ENCODE measurements around the gene DNAH17. TPM values are rescaled to one million over a fixed set of nuclear protein-coding genes. Genes with fewer than 3 reads are reported as not detected.

The DNAH17 gene
- total RNA-seq, 1 donor from 2014 or later, result under 0.01 TPM

DNA sequence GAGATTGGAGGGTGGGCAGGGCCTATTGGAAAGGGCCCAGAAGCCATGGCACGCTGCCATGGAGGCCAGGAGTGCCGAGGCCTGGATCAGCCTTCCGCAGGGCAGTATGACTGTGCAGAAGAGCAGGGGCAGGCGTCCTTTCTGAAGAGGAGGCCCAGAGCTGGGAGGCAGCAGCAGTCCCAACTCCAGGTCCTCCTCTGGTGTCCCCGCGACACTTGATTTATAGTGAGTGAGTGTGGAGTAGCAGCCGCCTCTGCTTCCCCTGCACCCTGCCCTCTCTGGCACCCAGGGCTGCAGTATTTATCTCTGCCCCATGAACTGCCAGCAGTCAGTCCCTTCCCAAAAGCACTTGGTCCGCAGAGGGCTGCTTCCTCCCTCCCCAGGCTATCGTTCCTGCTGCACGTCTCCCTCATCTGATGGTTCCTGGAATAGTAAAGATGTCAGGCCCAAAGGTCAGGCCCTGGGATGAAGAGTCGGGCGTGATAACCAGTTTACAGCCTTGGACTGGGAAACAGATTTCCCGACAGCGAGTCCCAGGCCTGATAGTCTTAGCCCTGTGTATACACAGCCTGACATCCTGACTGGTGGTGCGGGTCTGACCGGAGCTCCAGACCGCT lies 165.8 kb downstream of the DNAH17 start:
- DNase-seq, result no peak

DNA sequence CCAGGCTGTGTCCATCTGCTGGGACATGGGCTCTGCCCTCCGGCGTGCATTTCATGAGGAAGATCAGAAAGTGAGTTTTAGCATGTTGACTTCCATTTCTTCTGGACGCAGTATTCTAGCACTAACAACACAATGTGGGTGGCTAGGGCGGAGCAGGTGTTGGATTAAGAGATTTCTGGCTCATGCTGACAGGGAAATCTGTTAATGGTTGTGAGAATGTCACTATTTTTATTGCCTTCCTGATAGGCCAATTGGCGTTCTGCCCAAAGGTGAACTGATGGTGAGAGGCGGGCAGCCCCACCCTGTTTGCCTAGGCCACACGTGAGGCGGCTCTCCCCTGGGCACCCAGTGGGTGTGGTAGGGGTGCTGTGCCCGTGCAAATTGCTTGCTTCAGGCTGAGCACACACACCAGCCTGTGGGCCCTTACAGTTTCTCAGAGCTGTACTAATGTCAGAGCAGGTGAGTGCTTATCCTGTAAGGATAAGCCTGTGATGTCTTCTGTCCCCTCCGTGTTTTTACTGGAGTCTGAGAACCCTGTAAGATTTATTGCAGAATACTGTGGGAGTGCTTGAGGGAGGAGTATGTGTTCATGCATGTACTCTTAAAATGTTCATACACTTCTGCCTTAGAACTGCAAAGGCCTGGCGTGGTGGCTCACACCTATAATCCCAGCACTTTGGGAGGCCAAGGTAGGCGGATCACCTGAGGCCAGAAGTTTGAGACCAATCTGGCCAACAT lies 167.8 kb downstream of the DNAH17 start:
- no peak for DNase-seq

DNA sequence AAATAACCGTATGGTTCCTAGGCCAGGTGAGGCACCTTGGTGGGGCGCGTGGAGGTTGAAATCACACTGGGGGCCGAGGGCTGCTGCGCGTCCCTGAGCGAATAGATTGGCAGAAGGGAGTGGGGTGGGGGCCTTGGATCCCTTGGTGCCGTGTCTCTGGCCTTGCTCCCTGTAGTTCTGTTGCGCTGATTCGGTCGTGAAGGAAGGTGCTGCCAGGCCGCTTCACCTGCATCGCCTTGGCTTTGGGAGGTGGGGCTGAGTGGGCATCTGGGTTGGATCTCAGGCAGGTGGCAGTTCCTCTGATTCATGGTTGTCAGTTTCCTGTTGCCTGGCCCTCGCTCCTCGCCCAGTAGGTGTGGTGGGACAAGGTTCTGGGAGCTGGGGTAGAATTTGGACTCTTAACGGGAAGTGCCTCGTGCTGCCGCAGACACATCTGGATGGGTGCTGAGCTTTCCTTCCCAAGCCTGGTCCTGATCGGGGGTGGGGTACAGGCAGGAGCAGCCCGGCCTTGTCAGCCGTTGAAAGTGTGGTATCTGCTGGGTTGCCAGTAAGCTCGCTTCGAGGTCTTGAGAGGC lies 168.6 kb downstream of the DNAH17 start:
- DNase-seq, result no peak

DNA sequence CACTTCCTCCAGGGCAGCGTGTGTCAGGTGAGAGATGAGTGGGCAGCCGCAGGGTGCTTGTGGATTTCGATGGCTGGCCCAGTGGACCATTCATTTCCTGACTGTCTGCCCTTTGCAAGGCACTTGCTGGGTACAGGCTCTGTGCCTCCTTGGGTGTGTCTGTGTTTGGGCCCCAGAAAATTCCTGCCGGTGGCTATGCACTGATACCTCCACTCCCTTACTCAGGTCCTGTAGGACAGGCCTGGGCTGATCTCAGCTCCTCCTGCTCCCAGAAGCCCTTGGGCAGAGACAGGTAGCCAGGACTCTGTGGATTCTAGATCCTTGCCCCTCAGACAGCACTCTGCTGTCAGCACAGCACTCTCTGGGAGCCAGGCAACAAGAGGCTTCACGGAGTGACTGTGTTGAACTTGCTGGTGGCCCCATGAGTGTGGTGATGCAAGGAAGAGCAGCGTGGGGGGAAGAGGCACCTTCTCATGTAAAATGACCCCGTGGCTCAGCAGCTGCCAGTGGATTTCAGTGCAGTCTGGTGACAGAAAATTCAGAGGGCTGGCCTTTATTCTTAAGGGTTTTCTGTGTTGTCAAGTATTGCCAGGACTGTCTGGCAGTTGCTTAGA lies 169.7 kb downstream of the DNAH17 start:
- no peak for DNase-seq

DNA sequence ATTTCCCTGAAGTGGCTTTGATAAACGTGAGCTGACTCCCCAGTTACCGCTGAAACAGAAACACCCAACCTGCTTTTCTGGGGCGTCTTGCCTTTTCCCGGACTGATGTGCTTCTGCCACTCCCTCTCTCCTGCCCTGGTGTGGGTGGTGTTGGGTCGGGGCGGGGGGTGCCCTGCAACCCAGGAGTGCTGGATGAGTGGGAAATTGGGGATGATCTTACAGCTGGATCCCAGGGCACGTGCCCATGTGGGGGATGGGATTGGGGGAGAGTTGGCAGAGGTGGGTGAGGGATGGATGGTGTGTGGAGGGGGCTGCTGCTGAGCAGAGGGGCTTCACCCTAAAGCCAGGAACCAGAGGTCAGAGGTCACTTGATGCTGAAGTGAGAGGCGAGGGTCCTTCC lies 170.3 kb downstream of the DNAH17 start:
- no peak for DNase-seq

DNA sequence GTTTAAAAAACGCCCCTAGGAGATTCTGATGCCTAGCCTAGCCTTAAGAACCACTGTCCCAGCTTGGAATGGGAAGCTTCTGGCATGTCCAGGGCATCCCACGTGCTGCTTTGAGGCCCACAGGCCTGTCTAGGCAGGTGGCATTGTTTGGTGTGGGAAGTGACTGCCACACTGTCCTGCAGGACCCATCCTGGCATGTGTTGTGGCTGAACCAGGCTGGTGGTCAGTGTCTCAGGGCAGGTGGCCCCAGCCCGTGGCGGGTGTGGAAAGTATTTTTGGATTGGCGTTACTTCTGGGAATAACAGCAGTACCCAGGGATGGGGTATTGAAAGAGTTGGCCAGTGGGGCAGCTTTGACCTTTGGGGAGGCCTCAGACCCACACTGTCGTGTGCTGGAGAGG lies 170.8 kb downstream of the DNAH17 start:
- no peak for DNase-seq

DNA sequence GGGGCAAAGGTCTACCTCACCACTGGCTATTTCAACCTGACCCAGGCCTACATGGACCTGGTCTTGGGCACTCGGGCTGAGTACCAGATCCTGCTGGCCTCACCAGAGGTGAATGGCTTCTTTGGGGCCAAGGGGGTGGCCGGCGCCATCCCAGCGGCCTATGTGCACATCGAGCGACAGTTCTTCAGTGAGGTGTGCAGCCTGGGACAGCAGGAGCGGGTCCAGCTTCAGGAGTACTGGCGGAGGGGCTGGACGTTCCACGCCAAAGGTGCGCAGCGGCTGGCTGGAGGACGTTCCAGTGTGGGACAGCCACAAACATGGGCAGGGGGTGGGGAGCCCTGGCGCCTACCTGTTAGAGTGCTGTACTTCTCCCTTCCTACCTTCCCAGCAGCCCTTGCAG lies 173.4 kb downstream of the DNAH17 start:
- DNase-seq, result no peak

DNA sequence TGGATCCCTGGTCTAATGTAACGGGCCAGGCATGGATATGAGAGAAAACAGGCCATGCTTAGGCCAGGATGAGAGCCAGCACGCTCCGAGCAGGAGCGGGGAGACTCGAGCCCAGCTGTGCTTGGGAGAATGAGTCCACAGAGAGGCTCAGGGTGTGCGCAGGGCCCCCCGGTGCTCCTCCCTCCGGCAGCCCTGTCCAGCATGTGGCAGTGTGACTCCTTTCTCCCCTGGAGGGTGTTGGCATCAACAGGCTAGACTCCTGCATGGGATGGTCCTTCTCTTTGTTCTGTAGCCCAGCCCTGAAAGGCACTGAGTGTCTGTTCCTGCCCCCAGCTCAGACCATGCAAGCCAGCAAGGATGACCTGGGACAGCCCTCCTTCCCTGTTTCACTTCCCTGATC lies 175.3 kb downstream of the DNAH17 start:
- DNase-seq, result no peak

DNA sequence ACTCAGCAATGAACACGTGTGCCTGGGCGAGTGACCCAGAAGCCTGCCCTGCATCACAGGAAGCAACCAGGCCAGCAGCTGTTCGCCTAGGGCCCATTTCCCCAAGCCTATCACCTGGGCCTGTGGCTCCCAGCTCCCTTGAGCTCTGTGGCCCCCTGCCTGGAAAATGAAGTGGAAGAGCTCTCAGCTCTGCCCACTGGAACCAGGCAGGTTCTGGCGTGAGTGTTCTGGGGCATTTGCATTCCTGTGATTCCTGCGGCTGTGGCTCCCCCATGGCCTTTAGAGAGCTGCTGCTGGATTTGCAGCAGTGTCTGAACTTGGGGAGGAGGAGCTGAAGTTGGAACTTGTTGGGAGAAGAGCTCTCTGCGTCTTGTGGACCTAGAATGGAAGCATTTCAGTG lies 175.9 kb downstream of the DNAH17 start:
- DNase-seq, result no peak

DNA sequence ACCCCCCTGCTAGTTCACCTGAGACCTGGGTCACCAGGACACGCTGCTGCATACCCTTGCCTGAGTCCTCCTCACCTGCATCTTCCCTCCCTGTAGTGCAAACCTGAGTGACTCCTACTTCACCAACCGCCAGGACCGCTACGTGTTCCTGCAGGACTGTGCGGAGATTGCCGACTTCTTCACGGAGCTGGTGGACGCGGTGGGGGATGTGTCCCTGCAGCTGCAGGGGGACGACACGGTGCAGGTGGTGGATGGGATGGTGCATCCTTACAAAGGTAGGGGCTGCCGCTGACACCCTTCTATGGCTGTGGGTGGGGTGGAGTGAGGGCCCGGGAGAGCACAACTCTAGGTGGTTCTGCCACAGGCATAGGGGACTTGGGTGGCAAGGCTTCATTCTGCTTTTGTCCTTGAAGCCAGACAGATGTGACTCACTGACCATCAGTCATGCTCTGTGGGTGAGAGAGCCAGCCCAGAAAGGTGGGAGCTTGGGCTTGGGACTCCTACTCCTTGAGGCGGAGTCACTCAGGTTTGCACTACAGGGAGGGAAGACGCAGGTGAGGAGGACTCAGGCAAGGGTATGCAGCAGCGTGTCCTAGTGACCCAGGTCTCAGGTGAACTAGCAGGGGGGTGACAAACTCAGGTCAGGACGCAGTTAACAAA lies 176.5 kb downstream of the DNAH17 start:
- DNase-seq, result no peak

DNA sequence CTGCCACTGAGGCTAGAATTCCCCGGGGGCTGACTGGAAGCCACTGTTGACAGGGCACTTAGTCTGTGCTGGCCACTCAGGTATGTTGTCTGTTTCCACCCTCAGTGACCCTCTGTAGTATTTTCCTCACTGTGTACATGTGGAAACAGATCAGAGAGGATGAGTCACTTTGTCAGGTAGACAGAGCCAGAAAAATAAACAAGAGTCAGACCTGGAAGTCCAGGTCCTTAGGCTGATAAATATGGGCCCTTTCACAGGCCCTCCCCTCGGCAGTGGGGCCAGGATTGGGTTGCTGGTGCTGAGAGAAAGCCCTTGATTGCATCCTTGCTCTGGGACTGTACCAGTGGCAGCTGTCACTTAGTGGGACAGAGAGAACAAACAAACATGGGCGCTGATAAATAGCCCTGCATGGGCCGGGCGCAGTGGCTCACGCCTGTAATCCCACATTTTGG lies 177.5 kb downstream of the DNAH17 start:
- no peak for DNase-seq

DNA sequence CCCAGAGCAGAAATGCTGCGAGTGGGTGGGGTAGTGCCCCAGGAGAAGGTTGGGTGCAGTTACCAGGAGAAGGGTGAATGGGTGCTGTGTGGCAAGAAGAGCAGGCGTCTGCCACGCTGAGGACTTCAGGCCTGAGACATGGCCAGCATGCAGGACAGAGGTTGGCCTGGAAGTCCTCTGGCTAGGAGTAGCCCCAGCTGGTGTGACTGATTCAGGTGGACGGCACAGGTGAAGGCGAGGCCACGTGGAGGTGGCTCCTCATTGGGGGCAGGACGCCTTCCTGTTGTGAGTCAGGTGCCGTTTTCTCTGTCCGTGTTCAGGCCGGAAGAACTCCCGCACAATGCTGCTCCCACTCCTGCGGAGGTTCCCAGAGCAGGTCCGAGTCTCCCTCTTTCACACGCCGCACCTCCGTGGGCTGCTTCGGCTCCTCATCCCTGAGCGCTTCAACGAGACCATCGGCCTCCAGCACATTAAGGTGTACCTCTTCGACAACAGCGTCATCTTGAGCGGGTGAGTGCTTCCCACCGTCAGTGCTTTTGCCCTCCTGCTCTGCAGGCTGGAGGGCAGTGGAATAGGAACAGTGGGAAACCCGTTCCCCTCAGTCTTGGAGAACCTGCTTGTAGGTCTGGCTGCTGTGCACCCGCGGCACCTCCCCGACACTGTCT lies 178.0 kb downstream of the DNAH17 start:
- no peak for DNase-seq

DNA sequence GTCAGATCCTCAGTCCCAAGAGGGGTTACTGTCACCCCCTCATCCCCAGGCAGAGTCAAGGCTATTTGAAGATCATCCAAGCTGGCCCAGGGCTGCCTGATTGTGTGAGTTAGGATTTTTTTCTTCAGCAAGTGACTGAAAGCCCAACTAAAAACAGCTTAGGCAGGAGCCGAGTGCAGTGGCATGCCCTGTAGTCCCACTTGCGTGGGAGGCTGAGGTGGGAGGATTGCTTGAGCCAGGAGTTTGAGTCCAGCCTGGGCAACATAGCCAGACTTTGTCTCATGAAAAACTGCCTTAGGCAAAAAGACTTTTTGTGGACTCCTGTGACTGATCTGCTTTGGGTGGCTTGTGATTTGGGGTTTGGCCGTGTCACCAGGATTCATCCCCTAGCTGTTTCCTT lies 178.8 kb downstream of the DNAH17 start:
- no peak for DNase-seq

DNA sequence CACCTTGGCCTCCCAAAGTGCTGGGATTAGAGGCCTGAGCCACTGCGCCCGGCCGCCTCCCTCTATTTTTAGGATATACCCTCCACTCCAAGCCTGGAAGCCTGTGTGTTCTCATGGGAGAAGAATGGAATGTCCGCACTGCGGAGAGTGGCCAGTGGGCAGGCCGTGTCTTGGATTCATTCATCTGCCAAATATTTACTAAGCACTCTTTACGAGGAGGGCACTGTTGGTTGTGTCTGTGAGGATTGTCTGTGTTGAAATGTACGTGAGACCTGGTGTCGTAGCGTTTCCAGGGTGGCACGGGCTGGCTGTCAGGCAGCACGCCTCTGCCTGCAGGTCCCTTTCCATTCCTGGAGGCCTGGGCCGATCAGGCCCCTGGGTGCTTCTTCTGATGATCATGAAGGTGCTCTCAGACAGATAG lies 179.5 kb downstream of the DNAH17 start:
- DNase-seq, result no peak

DNA sequence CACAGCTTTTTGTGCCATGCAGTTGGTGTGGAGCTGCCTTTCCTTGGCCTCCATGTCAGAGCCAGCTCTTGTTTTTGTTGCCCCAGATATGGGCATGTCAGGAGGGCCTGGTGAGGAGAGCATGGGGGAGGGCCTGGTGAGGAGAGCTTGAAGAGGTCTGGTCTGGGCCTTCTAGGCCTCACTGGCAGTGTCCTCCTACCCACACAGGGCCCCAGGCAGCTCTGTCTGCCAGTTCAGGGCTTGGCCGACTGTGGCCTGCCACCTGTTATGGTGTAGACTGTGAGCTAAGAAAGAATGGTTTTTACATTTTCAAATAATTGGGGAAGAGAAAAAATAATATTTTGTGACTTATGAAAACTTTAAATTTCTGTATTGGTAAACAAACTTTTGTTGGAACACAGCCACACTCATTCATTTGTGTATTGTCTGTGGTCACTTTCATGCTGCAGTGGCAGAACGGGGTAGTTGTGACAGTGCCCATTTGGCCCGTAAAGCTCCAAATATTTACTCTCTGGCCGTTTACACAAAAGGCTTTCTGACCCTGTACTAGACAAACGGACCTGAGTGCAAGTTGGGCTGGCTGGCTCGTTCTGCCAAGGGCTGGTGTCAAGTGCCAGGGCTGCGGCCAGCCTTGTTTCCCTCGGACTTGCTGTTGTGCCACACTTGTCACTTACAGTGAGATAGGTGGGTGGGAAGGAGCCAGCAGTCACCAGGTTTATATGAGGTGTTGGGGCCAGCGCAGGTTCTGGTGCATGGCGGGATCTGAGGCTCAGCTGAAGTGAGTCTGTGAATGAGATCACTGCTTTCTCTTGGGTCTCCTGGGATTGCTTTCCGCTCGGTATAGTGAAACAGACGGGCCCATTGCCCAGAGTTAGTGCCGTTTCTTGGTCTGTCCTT lies 180.5 kb downstream of the DNAH17 start:
- DNase-seq, result no peak

DNA sequence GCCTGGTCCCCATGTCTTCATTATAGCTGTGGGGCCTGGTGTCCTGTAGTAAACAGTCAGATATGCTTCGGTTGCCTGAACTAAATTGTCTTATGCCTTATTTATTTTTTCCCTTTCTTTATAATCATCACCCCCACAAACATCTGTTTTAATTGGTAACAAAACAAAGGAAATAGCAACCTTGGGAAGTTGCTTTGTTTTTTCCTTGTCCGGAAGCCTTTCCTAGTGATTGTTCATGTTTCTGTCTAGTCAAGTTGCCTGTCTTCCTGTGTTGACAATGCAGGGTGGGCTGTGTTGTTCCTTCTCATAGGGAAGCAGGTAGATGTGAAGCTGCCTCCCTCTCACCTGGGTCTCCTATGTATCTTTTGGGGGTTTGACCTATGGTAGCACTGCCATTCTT lies 182.0 kb downstream of the DNAH17 start:
- no peak for DNase-seq

DNA sequence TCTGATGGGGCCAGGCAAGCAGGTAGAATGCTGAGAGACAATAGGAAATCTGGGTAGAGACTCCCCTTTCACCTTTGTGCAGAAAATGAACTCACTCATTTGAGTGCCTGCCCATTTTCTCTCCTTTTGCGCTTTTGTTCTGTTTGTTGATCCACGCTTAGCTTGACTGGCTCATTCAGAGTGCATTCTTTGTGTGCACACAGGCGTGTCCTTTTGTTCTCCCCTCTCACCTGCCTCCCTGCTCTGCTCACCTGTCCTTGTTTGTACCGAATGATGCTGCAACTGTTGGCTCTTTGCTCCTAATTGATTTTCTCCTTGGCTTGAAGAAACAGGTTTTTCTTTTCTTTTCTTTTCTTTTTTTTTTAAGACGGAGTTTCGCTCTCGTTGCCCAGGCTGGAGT lies 183.0 kb downstream of the DNAH17 start:
- DNase-seq, result no peak

DNA sequence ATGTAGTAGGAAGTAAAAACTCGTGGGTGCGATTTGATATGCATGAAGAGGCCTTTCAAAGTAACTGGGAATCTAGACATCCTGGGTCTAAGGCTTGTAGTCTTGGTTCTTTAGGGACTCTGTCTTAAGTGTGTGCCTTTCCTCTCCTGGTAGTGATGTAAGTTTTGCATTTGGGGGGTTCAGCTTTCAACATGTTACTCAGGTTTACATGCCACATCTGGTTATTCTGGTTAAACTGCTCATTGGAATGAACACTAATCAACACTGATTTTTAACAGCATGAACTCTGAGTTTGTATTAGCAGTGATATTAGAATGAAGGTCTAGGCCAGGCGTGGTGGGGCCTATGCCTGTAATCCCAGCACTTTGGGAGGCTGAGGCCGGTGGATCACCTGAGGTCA lies 183.6 kb downstream of the DNAH17 start:
- no peak for DNase-seq

DNA sequence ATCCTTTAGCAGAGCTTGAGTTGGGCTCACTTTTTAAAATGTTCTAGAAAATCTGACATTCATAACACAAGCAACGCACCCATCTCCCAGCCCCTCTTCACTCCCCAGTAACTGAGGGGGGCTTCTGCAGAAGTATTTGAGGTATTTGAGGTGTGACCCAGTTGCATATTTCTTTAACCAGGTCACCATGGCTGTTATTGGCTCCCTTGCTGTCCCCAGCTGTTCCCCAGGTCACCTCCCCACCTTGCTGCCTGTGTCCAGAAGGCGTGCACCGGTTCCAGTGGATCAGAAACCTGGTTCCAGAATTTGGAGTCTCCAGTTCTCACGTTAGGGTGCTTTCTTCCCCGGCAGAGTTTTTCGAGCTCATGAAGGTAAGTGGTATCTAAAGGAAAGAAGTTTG lies 184.9 kb downstream of the DNAH17 start:
- DNase-seq, result no peak

DNA sequence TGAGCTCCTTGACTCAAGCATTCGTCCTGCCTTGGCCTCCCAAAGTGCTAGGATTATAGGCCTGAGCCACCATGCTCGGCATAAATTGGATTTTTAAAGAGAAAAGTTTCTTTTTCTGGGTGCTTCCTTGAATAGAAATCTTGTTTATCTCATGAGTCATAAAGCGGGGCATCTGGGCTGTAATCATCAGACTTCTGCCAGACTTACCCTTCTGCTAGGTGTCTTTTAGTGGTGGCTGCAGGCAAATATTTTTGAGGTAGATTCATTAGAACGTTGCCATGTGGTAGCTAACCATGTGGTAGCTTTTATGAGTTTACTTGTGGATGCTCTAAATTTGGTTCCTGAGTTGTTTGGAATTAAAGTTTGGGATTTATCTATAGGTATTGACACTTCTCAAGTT lies 185.4 kb downstream of the DNAH17 start:
- DNase-seq, result no peak

DNA sequence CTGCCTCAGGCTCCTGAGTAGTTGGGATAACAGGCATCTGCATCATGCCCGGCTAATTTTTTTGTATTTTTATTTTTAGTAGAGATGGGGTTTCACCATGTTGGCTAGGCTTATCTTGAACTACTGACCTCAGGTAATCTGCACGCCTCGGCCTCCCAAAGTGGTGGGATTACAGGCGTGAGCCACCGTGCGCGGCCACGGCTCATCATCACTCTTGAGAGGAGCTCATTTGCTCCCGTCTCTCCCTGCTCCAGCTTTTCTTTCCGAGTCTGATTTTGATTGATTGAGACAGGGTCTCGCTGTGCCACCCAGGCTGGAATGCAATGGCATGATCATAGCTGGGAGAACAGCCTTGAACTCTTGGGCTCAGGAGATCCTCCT lies 186.2 kb downstream of the DNAH17 start:
- no peak for DNase-seq

Data from occipital lobe (tissue), 2 donors.